GM10847 (cell line): ENCODE measurements around the gene HADH.

Source experiments
- POLR2A ChIP-seq: IDR thresholded peaks from 2 replicates; pipeline ENCODE4 v1.6.1; 2011; ENCODE audit not compliant: insufficient read length; ENCODE audit errors: extremely low read depth

HADH gene

GRCh38 chr4:108043526-108043925 is 53.8 kb downstream of the HADH start:
- no peak for TF ChIP-seq POLR2A

GRCh38 chr4:108044951-108045686 is 55.4 kb downstream of the HADH start:
- no peak for TF ChIP-seq POLR2A

- TF ChIP-seq POLR2A = no peak
These were observed 56.0 kb downstream of the HADH start for GRCh38 chr4:108045687-108046024.

GRCh38 chr4:108047199-108047598 is 57.5 kb downstream of the HADH start:
- TF ChIP-seq POLR2A = no peak

- TF ChIP-seq POLR2A = no peak
These were observed 58.5 kb downstream of the HADH start for GRCh38 chr4:108048157-108048556.

GRCh38 chr4:108048997-108049396 is 59.3 kb downstream of the HADH start:
- TF ChIP-seq POLR2A = no peak

GRCh38 chr4:108049406-108049805 is 59.7 kb downstream of the HADH start:
- TF ChIP-seq POLR2A = no peak

- TF ChIP-seq POLR2A = no peak
These were observed 61.7 kb downstream of the HADH start for GRCh38 chr4:108051343-108051742.

GRCh38 chr4:108052558-108053120 is 63.0 kb downstream of the HADH start:
- no peak for TF ChIP-seq POLR2A

- no peak for TF ChIP-seq POLR2A
These were observed 63.6 kb downstream of the HADH start for GRCh38 chr4:108053251-108053711.

- TF ChIP-seq POLR2A = no peak
These were observed 64.4 kb downstream of the HADH start for GRCh38 chr4:108054025-108054638.

- TF ChIP-seq POLR2A = no peak
These were observed 66.1 kb downstream of the HADH start for GRCh38 chr4:108055787-108056186.

GRCh38 chr4:108056418-108056817 is 66.7 kb downstream of the HADH start:
- TF ChIP-seq POLR2A = no peak

- TF ChIP-seq POLR2A = no peak
These were observed 69.2 kb downstream of the HADH start for GRCh38 chr4:108058685-108059440.

GRCh38 chr4:108060164-108060563 is 70.5 kb downstream of the HADH start:
- TF ChIP-seq POLR2A = no peak
